Mucosa of descending colon (tissue), 3 donors: ENCODE results near the gene UTS2R. TPM values are rescaled to one million over a fixed set of nuclear protein-coding genes. Genes with fewer than 3 reads are reported as not detected.

ENCODE experiments used
- ATAC-seq: fragments of 200-7000 bp; cut with Tn5 transposase; one replicate; pipeline ENCODE4 v1.9.1; 2020; ENCODE audit warnings: mild to moderate bottlenecking, moderate library complexity
- DNase-seq, 3 donors: peaks; one replicate each; pipeline ENCODE4 v3.0.0-alpha.2; 2020
- H3K36me3 ChIP-seq: fragments of 200-600 bp; one replicate; pipeline ENCODE4 v1.8.0; 2021; ENCODE audit warnings: low read depth, mild to moderate bottlenecking
- H3K4me1 ChIP-seq: fragments of 200-600 bp; one replicate; pipeline ENCODE4 v1.8.0; 2021; ENCODE audit warnings: low read depth, mild to moderate bottlenecking
- H3K4me3 ChIP-seq: fragments of 200-600 bp; one replicate; pipeline ENCODE4 v1.8.0; 2021; ENCODE audit warnings: mild to moderate bottlenecking
- H3K9me3 ChIP-seq: fragments of 200-600 bp; one replicate; pipeline ENCODE4 v1.8.0; 2021; ENCODE audit warnings: mild to moderate bottlenecking
- intact Hi-C, 2 donors: fragments of 100-400 bp; cut with DNase I in 1 of 2; cut with micrococcal nuclease in 1 of 2; formaldehyde crosslinking; loops; one replicate each; pipeline versions ENCODE4 v1.11.0 to v1.11.1; 2022; cut with DNase I, micrococcal nuclease
- total RNA-seq, 3 donors: library from RNA; stranded (reverse); fragmentation: NEBNext Ultra II Directional in 2 of 3; extraction: Animal tissue kit (Norgen Biotek cat#: 25700) in 2 of 3; gene quantifications; one replicate each; pipeline versions ENCODE4 v1.2.1 to v1.2.4, GENCODE V29; 2021 to 2023
- TF ChIP-seq, protein P1 (sequence below): fragments of 200-600 bp; IDR thresholded peaks from one replicate; pipeline ENCODE4 v1.8.0; 2022; ENCODE audit warnings: antibody characterized with exemption, mild to moderate bottlenecking
- donor health status: DM: no; HTN: no; CAD: no; lungs with moderate emphysema.
- donor health status: DM: no; HTN: no; CAD: no.
- donor health status: DM: no; HTN: yes; CAD: no.

UTS2R gene
- total RNA-seq, 3 donors from 2014 or later: not detected

DNA sequence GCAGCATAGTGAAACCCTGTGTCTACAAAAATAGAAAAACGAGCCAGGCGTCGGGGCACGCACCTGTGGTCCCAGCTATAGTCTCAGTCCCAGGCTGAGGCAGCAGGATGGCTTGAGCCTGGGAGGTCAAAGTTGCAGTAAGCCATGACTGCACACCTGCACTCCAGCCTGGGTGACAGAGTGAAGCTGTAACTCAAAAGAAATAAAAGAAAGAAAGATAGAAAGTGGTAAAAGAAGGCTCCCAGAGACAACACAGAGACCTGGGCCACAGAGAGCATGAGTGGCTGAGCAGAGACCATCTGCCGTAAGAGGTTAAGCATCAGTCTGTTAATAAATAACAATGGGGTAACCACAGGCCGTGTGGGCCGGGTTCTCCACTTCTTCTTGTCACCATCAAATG lies 31.3 kb downstream of the UTS2R start:
- Histone ChIP-seq H3K4me1 (no peaks in the 10 kb centered on the region), H3K36me3 (no peaks in the 10 kb centered on the region), H3K4me3 (no peak overlapping the region), H3K9me3 (no peaks in the 10 kb centered on the region)
- TF ChIP-seq, protein P1, sequence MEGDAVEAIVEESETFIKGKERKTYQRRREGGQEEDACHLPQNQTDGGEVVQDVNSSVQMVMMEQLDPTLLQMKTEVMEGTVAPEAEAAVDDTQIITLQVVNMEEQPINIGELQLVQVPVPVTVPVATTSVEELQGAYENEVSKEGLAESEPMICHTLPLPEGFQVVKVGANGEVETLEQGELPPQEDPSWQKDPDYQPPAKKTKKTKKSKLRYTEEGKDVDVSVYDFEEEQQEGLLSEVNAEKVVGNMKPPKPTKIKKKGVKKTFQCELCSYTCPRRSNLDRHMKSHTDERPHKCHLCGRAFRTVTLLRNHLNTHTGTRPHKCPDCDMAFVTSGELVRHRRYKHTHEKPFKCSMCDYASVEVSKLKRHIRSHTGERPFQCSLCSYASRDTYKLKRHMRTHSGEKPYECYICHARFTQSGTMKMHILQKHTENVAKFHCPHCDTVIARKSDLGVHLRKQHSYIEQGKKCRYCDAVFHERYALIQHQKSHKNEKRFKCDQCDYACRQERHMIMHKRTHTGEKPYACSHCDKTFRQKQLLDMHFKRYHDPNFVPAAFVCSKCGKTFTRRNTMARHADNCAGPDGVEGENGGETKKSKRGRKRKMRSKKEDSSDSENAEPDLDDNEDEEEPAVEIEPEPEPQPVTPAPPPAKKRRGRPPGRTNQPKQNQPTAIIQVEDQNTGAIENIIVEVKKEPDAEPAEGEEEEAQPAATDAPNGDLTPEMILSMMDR: no peak
- intact Hi-C loops: no loop called here
- ATAC-seq (no peak), DNase-seq (no peak)

DNA sequence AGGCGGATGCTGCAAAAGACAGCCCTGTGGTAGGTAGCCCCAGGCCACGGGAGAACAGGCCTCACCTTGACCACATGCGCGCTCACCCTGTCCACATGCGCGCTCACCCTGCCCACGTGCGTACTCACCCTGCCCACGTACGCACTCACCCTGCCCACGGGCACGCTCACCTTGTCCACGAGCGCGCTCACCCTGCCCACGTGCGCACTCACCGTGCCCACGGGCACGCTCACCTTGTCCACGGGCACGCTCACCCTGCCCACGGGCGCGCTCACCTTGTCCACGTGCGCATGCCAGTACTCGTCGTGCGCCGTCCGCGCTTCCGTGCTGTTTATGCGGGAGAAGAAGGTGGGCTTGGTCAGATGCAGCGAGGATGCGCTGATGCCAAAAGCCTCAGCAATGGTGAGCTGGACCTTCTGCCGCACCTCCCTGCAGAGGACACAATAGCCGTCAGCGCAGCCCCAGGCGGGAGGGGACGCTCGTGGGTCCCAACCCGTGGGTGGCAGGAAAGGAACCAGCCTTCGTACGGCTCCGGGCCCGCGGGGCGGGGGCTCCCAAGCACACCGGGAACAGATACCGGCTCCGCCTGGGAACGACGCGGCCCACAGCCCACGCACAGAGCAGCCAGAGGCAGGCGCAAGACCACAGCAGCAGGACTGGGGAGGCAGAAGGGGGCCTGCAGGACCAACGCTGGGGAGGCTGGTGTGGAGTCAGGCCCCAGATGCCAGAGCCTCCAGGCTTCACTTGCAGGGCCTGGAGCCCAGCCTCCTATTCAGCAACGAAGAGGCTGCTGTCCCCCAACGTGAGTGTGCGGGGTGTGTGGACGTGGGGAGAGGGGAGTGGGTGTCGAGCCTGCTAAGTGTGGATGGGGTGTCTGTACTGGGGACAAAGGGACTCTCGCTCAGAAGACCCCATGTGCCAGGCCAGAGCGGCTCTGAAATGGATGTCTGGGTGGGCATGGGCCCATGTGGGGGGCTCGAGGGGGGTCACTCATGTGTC lies 32.4 kb downstream of the UTS2R start:
- no peak for ATAC-seq
- H3K4me1 ChIP-seq: no peaks in the 10 kb centered on the region
- no peak for DNase-seq
- TF ChIP-seq, protein P1: no peak
- no peaks in the 10 kb centered on the region for H3K36me3 ChIP-seq
- H3K4me3 ChIP-seq: no peak overlapping the region
- intact Hi-C loops: no loop called here
- H3K9me3 ChIP-seq: no peaks in the 10 kb centered on the region

- TF ChIP-seq, protein P1: no peak
- no peak for DNase-seq
- Histone ChIP-seq H3K4me3 (no peak overlapping the region), H3K9me3 (no peaks in the 10 kb centered on the region), H3K36me3 (no peaks in the 10 kb centered on the region), H3K4me1 (no peaks in the 10 kb centered on the region)
- ATAC-seq: no peak
- intact Hi-C loops: no loop called here
These were observed 33.5 kb downstream of the UTS2R start for GRCh38 chr17:82405051-82405450.

GRCh38 chr17:82406131-82406671 lies 34.6 kb downstream of the UTS2R start:
- TF ChIP-seq, protein P1: no peak
- DNase-seq: no peak
- Histone ChIP-seq H3K36me3 (no peaks in the 10 kb centered on the region), H3K4me3 (no peak overlapping the region), H3K4me1 (no peaks in the 10 kb centered on the region), H3K9me3 (no peaks in the 10 kb centered on the region)
- no peak for ATAC-seq
- intact Hi-C loops: no loop called here

- ATAC-seq: no peak
These were observed 35.7 kb downstream of the UTS2R start for GRCh38 chr17:82407255-82407654.

More at GRCh38 chr17:82407255-82407654, 35.7 kb downstream of the UTS2R start:
- intact Hi-C loops: no loop called here
- Histone ChIP-seq H3K9me3 (no peaks in the 10 kb centered on the region), H3K4me3 (no peak overlapping the region), H3K4me1 (no peaks in the 10 kb centered on the region), H3K36me3 (no peaks in the 10 kb centered on the region)
- TF ChIP-seq, protein P1: no peak
- DNase-seq: no peak
